Measurements from ENCODE around the gene TSPYL2. TPM values are rescaled to one million over a fixed set of nuclear protein-coding genes. Genes with fewer than 3 reads are reported as not detected.

The TSPYL2 gene
- total and polyA plus RNA-seq, 2 of the 4 experiments (the other 2 are of a cell fraction), result 19.2 to 49.7 TPM

DNA sequence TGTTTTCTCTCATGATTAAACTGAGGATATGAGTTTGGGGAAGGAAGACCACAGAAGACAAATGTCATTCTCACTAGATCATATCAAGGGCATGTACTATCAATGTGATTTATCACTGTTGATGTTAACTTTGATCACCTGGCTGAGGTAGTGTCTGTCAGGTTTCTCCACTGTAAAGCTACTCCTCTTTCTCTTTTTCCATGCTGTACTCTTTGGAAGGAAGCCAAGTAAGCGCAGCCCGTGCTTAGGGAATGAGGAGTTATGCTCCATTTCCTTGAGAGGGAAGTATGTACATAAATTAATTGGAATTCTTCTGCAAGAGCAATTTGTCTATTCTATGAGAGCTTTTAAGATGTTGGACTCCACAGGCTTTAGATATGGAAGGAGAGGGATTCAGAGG is 7.8 kb downstream of the TSPYL2 start (continued):
- TF ChIP-seq FOS (IDR thresholded peaks at IDR 0.05; ENCODE audit: low read depth, low read length), result no peak
- TF ChIP-seq RCOR1 (IDR thresholded peaks at IDR 0.05; ENCODE audit: insufficient replicate concordance, low read length), result no peak
- TF ChIP-seq CHD1 (IDR thresholded peaks at IDR 0.05; ENCODE audit: low read depth, low read length), result no peak
- no peak for TF ChIP-seq BHLHE40 (IDR thresholded peaks at IDR 0.05; ENCODE audit: low read depth, low read length)

DNA sequence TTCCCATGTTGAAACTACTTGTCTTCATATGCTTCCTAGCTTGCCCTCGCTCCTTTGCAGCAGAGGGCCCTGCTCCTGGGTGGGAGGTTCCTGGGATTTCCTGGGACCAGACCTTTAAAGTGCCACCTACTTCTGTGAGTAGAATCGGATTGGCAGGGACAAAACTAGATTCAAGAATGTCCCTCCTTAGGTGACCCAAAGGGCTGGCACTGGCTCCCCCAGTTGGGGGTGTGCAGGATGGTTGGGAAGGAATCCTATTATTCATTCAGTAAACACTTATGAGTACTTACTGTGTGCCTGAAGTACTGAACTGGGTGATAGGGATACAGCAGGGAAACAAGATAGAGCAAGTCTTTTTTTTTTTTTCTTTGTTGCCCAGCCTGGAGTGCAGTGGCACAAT is 9.2 kb downstream of the TSPYL2 start:
- in situ Hi-C loops (cut with MboI; ENCODE audit: low sequenced_read_pairs) (no loop called here), intact Hi-C loops (cut with micrococcal nuclease) (loop anchor here (5.0 kb wide), 1 partner anchor 131 kb away; no protein-coding TSS in a partner anchor), dilution Hi-C loops (cut with HindIII; ENCODE audit: low sequenced_read_pairs, unreplicated experiment) (no loop called here)
- Histone ChIP-seq H4K8ac (ENCODE audit: low read depth in 2 of 2, low read length in 2 of 2) (no peak overlapping the region), H2AK5ac (ENCODE audit: low read depth, low read length) (no peak overlapping the region), H3K14ac (replicated peaks; ENCODE audit: low read depth, low read length) (no peak overlapping the region), H2AK9ac (replicated peaks; ENCODE audit: low read depth, low read length, poor library complexity) (no peak overlapping the region), H4K5ac (ENCODE audit: low read depth, low read length) (no peak overlapping the region), H3K9me3 (ENCODE audit: control insufficient read depth, insufficient read depth, low read length) (no peaks in the 10 kb centered on the region), H3K27ac (ENCODE audit: insufficient read depth, low read length) (no peak overlapping the region), H3K18ac (ENCODE audit: low read depth, low read length) (no peak overlapping the region), H3K4me1 (ENCODE audit: control insufficient read depth, insufficient read depth, low read length) (no peaks in the 10 kb centered on the region), H2BK20ac (ENCODE audit: low read depth, low read length) (no peak overlapping the region), H4K20me1 (ENCODE audit: insufficient read depth, low read length) (peaks cover 6% of the 10 kb centered on the region; the same call in 1 of the 2 replicates), H3K4me2 (ENCODE audit: low read depth, low read length) (no peak overlapping the region), H3K23ac (ENCODE audit: low read depth, low read length) (no peak overlapping the region), H4K91ac (ENCODE audit: insufficient read depth, low read depth, low read length) (no peak overlapping the region), H3K27me3 (ENCODE audit: control insufficient read depth, insufficient read depth, low read length) (peaks cover 3% of the 10 kb centered on the region; the same call in 1 of the 2 replicates), H2AFZ (replicated peaks; ENCODE audit: low read length, poor library complexity) (no peak overlapping the region), H2BK15ac (ENCODE audit: low read depth, low read length) (no peak overlapping the region), H3K9ac (ENCODE audit: low read depth, low read length) (no peak overlapping the region), H3K36me3 (ENCODE audit: control insufficient read depth, insufficient read depth, low read length) (peaks cover 12% of the 10 kb centered on the region; the same call in 1 of the 2 replicates), H2BK120ac (ENCODE audit: low read depth, low read length) (no peak overlapping the region), H3K9me1 (ENCODE audit: insufficient read depth, low read length) (no peaks in the 10 kb centered on the region), H2BK5ac (ENCODE audit: low read depth, low read length, poor library complexity, severe bottlenecking) (no peak overlapping the region), H3K79me1 (ENCODE audit: low read depth in 1 of 2, low read length in 2 of 2) (peaks cover 5 to 14% of the 10 kb centered on the region in 2 experiments; a peak in 3 of 4 replicates), H3K4me3 (ENCODE audit: insufficient read depth, low read depth, low read length) (no peak overlapping the region), H3K56ac (ENCODE audit: extremely low read depth, insufficient read depth, low read length) (no peak overlapping the region), H3K4ac (ENCODE audit: low read depth, low read length) (no peak overlapping the region)
- ATAC-seq (ENCODE audit: low read depth) (no peak), DNase-seq (no peak)
- WGBS, 2 experiments (ENCODE audit: extremely low coverage in 2 of 2, insufficient read length in 1 of 2), result no CpG with 5 or more reads among the region's 2 CpGs
- BruUV-seq (replicated peaks), result no TSS peak
- ChIA-PET POLR2A (ENCODE audit: unreplicated experiment) (no interaction called here), CTCF (no interaction called here)
- TF ChIP-seq MAZ (IDR thresholded peaks at IDR 0.05; ENCODE audit: borderline replicate concordance, low read depth, low read length) (no peak), MAFK (IDR thresholded peaks at IDR 0.05; ENCODE audit: low read depth, low read length) (no peak), NFE2L2 (IDR thresholded peaks at IDR 0.05; ENCODE audit: low read depth, low read length) (no peak), RCOR1 (IDR thresholded peaks at IDR 0.05; ENCODE audit: insufficient replicate concordance, low read length) (no peak), CEBPB (IDR thresholded peaks at IDR 0.05; ENCODE audit: low read depth, low read length) (no peak), CHD1 (IDR thresholded peaks at IDR 0.05; ENCODE audit: low read depth, low read length) (no peak), RAD21 (IDR thresholded peaks at IDR 0.05; ENCODE audit: low read length) (no peak), RFX5 (IDR thresholded peaks at IDR 0.05; ENCODE audit: low read depth, low read length) (no peak), POLR2A (IDR thresholded peaks at IDR 0.05; ENCODE audit: low read depth, low read length) (no peak), SMC3 (IDR thresholded peaks at IDR 0.05; ENCODE audit: low read depth, low read length) (no peak), FOS (IDR thresholded peaks at IDR 0.05; ENCODE audit: low read depth, low read length) (no peak)
- TF ChIP-seq, protein P1, sequence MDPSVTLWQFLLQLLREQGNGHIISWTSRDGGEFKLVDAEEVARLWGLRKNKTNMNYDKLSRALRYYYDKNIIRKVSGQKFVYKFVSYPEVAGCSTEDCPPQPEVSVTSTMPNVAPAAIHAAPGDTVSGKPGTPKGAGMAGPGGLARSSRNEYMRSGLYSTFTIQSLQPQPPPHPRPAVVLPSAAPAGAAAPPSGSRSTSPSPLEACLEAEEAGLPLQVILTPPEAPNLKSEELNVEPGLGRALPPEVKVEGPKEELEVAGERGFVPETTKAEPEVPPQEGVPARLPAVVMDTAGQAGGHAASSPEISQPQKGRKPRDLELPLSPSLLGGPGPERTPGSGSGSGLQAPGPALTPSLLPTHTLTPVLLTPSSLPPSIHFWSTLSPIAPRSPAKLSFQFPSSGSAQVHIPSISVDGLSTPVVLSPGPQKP (IDR thresholded peaks at IDR 0.05; ENCODE audit: borderline replicate concordance, low read depth, low read length), result no peak
- TF ChIP-seq, protein P2, sequence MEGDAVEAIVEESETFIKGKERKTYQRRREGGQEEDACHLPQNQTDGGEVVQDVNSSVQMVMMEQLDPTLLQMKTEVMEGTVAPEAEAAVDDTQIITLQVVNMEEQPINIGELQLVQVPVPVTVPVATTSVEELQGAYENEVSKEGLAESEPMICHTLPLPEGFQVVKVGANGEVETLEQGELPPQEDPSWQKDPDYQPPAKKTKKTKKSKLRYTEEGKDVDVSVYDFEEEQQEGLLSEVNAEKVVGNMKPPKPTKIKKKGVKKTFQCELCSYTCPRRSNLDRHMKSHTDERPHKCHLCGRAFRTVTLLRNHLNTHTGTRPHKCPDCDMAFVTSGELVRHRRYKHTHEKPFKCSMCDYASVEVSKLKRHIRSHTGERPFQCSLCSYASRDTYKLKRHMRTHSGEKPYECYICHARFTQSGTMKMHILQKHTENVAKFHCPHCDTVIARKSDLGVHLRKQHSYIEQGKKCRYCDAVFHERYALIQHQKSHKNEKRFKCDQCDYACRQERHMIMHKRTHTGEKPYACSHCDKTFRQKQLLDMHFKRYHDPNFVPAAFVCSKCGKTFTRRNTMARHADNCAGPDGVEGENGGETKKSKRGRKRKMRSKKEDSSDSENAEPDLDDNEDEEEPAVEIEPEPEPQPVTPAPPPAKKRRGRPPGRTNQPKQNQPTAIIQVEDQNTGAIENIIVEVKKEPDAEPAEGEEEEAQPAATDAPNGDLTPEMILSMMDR (conservative IDR thresholded peaks at IDR 0.05; ENCODE audit: low read depth, low read length), result no peak
